GM21447 (cell line): ENCODE data around the gene HTRA2.

Experiments
- ATAC-seq: cut with Tn5 transposase; IDR thresholded peaks from one replicate; pipeline ENCODE4 v1.9.1; 2021; ENCODE audit not compliant: unreplicated experiment

HTRA2 gene

DNA sequence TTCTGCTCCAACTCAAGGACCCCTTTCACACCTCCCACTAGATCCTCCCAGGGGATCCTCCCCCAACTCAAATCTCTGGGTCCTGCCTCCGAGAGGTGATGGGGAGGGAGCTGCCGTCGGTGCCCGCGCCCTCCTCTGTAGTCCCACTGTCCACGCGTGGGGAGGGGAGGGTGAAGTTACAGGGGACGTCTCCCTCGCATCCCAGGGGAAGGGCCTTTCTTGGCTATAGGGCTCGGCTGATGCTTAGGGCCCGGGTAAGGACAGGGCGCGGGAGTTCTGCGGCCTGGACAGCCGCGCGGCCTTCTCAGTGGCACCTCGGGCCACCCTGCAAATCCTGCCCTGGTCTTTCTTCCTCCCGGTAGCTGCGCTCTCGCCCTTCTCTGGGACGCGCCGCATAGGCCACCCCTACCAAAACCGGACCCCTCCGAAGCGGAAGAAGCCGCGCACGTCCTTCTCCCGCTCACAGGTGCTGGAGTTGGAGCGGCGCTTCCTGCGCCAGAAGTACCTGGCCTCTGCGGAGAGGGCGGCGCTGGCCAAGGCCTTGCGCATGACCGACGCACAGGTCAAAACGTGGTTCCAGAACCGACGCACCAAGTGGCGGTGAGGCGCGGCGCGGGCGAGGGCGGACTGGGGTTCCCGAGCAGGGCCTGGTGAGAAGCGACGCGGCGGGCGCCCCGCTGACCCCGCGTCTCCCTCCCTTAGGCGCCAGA is 14.3 kb upstream of the HTRA2 start:
- ATAC-seq = no peak

DNA sequence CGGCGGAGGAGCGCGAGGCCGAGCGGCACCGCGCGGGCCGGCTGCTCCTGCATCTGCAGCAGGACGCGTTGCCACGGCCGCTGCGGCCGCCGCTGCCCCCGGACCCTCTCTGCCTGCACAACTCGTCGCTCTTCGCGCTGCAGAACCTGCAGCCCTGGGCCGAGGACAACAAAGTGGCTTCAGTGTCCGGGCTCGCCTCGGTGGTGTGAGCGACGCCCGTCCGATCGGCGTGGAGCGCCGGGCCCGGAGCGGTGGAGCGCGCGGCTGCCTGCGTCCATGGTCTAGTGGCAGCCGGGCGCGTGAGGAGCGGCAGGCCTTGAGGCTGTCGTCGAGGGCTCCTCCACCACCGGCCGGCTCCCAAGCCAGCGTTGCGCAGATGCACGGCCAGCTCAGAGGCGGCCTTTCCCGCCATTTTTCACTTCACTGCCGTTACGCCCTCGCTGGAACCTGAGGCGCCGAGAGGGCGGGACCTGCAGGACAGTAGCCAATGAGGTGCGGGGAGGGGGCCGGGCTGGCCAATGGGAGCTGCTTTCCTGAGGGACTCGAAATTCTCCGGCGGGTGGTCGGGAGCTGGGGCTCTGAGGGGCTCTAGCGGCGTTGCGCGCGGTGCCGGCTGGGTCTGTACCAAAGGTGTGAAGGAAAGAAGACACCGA is 13.6 kb upstream of the HTRA2 start:
- ATAC-seq = no peak

DNA sequence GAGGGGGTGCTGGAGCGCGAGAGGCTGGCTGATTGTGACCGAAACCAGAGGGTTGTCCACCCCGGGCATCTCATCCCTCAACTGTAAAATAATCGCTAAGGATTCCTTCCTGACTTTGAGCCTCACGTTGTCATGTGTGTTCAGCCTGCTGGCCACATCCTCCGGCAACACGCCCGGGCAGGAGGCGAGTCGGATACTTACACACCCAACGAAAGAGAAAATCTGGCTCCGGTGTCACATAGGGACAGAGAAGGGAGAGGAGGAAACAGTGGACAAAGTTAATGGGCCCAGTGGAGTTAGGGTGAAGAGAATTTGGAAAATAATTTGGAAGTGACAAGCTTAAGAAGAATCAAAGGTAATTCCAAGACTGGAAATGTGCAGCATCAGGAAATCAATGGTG is 13.1 kb upstream of the HTRA2 start:
- ATAC-seq = no peak

DNA sequence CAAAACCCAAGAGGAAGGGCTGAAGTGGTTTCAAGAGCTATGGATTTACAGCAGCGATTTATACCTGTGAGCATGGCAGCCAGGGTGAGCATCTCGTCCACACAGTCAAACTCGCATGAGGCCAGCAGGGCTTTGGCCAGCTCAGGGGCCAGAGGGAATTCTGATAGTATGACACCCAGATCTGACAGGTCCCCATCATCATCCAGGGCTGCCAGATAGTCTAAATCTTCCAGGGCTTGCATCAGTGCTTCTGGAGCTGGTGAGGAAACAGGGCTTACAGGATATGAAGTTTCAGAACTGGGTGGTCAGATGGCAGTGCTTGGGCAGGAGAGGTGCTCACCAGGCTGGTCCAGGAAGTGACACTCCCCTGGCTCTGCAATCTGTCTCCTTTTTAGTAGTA is 7.2 kb upstream of the HTRA2 start:
- no peak for ATAC-seq

DNA sequence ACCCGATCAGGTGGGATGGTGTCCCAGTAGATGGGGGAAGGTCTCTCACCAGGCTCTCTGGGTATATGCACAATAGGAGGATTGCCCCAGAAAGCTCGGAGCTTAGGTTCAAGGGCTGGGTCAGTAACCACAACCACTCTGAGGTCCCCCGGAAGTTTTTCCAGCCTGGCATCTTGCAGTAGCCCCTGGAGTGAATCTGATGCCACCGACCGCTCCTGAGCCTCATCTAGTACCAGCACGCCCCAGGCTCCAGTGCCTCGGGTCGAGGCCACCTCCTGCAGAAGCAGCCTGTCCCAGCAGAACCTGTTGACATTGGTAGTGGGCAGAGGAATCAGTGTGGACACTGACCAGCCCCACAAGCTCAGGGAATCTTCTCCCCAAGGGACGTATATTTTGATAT is 5.7 kb upstream of the HTRA2 start:
- no peak for ATAC-seq

DNA sequence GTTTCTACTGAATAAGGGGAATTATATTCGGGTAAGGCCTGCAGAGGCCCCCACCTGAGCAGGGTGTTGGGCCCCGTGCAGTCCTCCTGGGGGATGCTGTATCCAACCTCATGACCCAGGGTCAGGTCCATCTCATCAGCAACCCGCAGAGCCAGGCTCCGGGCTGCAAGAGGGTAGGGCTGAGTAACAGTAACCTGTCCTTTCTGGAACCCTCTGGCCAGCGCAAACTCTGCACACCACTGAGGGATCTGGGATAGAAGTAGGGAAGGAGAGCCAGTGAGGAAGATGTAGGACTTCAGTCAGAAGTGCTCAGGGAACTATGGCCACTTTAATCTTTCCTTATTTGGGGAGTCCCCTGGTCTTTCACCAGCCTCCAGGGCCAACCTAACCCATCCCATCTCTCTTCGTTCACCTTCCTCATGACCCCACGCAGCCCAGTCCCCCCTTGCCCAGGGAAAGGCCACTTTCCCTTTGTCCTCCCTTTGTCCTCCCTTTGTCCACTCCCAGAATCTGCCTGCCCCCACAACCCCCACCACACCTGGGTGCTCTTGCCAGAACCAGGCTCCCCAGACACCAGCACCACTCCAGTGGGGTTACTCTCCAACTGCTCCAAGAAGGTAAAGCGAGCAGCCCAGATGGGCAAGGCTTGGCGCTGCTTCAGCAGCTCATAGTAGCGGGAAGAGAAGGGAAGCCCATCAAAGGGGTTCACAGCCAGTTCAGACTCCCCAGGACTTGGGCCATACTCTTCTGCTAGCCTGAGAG is 4.6 kb upstream of the HTRA2 start:
- no peak for ATAC-seq

DNA sequence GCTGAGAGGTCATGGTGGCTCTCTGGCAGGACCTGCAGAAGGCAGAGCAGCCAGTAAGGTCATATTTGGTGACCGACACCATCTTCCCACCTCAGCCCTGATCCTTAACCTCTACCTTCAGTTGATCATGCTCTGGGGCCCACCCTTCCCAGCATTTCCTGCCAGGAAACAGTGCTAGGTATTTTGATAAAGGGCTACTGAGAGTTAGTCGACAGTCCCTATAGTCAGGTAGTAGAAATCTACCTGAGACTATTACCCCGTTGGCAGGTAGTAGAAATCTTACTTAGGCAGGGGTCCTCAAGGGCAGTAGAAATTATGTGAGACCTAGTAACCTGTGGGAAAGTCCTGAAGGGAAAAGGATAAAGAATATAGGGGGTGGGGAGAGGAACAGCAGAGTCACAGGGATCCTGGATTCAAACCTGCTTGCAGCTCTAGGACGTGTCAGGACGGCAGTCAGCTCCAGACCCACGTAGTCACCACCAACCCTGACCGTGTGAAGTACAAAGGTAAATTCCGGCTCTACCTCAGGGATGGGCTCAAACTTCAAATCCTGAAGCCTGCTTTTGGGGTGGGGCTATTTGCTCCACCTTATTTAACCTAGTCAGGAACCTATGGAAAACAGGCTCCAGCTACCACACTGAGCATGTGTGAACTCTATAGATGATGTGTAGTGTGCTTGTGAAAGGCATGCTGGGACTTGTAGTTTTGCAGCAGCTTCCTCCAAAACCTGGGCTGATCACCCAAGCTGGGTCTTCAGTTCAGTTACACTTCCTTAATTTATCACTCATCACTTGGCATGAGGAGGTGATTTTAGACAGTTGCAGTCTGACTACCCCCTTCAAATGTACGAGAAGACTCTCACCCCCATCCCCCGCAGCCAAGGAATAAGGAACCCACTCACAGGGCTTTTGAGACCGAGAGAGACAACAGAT is 3.8 kb upstream of the HTRA2 start, which contains the start of gene DQX1:
DQX1 (minus strand) TSS at position 515 of the 932 bp plus-strand sequence; CDS start at position 13, 502 bp downstream.
- ATAC-seq = no peak

DNA sequence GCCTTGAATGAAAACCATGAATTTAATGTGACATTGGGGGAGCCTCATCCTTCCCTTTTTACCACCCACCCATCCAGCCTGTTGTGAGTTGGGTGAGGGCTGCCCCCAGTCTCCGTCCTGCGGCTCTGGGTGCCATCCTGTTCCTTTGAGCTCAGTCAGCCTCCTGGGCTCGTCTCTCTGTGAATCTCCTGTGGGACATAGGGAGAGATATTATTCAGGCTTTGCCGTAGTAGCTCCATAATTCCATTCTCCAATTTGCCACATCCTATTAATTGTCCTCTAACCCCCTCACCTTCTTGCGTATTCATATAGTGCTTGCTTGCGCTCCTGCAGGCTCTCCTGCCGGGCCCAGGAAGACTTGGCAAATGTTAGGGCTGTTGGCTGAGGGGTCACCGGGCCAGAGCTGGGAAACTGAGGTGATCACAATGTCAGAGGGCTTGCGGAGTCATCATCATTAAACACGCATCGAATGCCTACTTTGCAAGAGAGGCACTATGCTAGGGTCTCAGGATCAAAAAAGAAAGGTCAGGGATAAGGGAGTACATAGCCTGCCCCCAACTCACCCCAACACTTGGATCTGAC is 3.0 kb upstream of the HTRA2 start:
- ATAC-seq = no peak

DNA sequence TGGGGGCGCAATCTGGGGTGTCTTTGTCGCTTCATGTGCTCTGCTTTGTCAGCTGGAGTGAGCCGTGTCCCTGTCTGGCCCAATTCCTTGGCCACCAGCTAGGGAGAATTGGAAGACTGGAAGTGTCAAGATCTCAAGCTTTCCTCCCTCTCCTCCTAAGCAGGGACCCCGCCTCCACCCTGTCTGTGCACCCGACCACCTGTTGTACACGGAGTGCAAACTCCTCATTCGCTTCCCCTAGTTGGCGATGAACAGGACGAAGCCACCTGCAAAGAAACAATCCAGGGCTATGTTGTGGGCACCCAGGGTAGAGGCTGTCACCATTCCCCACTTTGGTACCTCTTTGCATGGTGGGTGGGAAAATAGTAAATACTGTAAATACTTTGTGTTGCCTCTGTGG is 2.0 kb upstream of the HTRA2 start:
- ATAC-seq = no peak

DNA sequence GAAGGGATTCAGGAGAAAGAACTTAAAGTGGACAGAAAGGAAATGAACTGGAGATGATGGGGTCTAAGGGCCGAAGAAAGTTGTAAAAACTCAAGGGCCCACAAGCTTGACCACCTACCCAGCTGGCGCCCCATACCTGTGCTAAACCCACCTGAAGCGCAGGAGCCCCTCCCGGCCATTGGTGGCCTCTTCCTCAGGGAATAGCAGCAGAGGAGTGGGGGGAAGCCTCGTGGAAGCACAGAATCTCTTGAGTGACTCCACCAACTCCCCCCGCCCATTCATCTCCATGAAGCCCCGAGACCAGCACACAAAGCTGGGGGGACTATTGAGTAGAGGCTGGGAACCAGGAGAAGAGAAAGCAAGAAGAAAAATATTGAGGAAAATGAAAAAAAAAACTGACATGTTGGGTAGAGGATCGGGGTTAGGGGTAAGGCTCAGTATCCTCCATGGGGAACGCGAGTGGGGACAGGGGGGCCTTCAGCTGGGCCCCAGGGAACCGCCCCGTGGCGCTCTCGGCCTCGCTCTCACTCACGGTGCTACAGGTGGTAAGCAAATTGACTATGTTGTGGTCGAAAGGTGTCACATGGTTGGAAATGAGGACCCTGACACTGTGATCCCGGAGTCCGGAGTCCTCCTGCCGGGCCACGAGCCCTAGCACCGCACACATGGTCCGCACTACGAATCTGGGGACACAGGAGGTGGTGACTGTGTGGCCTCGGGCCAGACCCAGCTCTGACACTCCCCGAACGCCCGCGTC is 955 bp upstream of the HTRA2 start:
- ATAC-seq = peak; percentile 8

DNA sequence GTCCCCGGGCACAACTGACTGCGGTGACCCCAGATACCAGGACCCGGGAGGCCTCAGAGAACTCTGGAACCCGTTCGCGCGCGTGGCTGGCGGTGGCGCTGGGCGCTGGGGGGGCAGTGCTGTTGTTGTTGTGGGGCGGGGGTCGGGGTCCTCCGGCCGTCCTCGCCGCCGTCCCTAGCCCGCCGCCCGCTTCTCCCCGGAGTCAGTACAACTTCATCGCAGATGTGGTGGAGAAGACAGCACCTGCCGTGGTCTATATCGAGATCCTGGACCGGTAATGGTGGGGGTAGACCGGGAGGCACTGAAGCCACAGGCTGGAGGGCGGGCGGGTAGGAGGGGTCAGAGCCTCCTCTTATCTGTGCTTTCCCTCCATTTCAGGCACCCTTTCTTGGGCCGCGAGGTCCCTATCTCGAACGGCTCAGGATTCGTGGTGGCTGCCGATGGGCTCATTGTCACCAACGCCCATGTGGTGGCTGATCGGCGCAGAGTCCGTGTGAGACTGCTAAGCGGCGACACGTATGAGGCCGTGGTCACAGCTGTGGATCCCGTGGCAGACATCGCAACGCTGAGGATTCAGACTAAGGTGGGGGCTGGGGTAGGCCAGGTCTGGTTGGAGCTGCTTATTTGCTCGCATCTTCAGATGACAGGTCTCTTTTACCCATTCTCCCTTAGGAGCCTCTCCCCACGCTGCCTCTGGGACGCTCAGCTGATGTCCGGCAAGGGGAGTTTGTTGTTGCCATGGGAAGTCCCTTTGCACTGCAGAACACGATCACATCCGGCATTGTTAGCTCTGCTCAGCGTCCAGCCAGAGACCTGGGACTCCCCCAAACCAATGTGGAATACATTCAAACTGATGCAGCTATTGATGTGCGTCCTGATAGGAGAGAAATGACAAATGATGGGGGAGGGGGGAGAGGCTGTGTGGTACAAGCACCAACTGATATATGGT is 780 bp downstream of the HTRA2 start:
- peak; percentile 39 for ATAC-seq

DNA sequence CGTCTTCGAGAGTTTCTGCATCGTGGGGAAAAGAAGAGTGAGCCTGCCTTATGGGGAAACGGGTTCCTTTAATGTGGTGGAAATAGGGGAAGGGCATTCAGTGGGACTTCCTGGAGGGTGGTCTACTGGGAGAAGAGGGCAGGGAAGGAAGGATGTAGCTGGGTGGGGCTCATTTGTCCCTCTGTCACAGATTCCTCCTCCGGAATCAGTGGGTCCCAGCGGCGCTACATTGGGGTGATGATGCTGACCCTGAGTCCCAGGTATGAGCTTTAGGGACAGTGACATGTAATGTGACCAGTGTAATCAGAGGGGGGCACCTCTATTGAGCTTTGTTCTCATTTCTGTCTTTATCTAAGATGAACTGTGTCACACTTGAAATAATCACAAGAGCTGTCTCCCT is 1.9 kb downstream of the HTRA2 start:
- ATAC-seq = no peak

DNA sequence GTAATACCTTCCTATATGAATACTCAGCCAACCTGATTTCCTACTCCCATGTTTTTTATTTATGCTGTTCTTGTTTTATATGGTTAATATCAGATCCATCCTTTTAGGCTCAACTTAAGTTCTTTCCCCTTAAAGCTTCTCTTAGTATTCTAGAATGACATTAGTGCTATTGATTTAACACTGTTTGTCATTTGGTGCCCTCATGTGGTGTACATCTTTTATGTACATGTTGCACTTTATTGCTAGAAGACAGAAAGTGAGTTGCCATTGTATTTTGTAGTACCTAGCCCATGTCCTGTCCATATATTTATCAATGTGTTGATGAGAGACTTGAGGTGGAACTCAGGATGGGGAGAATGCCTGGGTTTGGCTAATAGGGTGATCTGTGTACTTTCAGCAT is 2.5 kb downstream of the HTRA2 start:
- no peak for ATAC-seq

DNA sequence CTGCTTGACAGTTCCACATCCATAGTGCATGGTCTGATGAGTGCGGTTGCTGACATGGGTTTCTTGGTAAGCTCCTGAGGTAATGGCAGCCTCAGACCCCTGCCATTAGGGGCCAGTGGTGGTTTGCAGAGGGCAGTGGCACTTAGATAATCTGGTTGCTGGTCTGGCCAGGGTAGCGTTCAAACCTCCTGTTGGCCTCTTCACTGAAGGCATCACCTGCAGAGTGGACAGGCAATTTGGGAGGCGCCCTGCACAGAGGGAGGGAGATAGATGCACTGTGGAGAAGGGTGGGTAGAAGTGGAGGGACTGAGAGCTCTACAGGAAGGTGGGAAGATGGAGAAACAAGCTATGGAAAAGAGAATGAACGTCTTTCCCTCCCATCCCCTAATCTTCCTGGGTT is 3.7 kb downstream of the HTRA2 start:
- ATAC-seq = no peak

DNA sequence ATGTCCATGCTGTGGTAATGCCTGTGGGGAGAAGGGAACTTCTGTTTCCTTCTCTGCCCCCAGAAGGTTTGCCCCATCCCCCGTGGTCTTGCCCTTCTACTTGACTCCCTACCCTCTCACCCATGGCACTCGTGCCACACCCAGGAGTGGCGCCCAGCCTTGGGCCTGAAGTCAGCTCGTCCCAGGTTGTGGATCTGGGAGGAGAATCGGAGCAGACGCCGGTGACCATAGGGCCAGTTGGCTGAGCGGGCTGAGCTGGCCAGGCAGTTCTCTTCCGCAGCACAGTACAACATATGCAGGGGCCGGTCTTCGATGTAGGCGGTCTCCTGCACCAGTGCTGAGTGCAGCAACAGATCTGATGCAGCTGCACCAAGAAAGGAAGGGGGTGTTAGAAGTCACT is 4.7 kb downstream of the HTRA2 start:
- ATAC-seq = no peak

DNA sequence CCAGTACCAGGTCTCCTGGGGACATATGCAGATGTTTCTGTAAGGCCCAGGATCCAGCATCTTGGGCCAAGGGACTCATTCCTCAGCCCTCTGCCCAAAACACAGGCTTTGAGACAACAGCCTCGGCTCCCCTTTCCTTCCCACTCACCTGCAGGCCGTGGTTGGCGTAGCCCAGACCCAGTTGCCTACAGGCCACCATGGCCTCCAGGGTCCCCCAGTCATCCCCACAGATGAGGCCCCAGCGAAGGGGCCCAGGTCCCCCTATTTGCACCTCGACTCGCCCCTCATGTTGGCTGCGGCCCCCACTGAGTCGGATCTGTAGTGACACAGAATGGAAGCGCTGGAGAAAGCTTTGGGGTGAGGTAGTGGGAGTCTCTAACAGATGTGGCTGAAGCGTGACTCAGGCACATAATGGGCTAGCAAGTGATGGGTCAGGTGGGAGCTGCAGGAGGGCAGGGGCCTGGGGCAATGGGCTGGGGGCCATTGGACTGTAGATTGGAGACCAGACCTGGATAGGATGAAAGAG is 5.8 kb downstream of the HTRA2 start:
- no peak for ATAC-seq

DNA sequence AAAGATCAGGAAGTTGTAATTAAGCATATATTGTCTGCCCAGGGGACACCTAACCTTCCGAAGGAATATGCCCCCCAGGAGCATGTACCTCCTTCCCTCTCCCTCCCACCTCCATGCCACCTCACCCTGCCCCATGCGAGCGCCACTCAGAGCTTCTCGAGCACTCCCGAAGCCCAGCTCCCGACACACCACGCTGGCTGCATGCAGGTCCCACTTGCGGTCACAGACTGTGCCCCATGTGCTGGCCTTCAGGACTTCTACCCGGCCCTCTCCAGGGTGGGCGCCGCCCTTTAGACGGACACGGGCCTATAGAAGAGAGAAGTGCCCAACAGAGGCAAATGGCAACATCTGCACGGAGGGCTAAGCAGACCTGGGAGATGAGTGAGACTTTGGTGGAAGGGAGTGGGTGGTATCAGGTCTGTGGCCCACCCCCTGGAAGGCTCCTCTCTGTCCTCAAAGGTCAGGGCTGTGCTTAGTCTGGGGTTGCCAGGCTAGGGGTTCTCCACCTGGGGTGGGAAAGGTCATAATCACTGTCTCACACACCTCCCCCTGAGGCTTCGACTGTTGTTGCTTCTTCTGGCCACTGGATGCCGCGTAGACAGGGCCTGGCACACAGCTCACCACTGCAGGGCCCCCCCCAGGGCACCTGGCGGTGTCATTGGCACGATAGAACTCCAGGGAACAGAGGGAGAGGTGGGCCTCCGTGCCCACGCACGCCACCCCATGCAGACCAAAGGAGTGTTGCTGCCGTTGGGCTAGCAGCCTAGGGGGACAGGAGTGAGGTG is 6.6 kb downstream of the HTRA2 start:
- ATAC-seq = no peak

DNA sequence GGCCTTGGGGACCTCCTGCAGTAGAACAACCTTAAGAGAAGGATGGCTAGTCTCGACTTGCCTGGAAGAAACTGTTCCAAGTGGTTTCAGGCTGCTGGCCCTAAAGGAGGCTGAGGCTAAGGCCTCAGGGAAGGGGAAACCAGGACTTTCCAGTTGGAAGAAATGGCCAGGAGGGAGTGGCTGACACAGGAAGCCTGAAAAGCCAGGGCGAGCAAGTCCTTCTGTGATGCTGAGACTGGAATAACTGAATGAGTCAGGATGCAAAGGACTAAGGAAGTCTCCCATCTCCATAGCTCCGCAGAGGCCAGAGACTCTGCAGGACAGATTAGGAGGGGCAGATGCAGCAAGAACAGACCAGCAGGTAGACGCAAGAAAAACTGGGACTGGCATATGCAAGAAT is 7.4 kb downstream of the HTRA2 start:
- ATAC-seq = no peak
